Measurements from ENCODE around the gene GRB10. TPM values are rescaled to one million over a fixed set of nuclear protein-coding genes. Genes with fewer than 3 reads are reported as not detected.

Gene GRB10
- total RNA-seq, 2 experiments from 2014 or later: 4.4 TPM

DNA sequence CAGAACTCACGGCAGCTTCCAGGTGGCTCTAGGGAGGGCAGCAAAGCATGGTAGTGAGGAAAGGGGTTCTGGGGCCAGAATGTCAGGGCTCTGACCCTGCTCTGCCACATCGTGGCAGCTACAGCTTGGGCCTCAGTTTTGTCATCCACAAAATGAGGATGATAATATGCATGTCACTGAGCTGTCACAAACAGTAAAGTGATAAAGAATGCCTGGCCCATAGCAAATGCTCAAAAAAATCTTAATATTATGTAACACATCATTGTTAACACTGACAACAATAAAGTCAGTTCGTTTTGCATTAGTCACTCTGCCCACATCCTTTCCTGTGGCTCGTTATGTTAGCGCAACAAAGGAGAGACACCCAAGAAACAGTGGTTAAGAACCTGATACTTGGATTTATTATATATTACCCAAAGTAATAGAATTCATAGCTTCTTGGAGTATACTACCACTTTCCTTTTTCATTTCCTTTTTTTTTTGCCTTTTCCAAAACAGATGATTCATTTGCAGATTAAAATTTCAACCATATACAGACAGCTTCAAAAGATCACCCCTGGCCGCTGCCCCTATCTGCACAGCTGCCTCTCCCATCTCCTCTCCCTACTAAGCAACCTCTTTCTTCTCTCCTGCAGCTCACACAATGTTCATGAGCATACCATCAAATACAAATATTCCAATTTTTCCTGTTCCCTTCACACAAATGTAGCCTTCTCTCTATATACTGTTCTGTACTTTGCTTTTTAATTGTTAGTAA is 172.0 kb downstream of the GRB10 start:
- CTCF ChIA-PET: interaction anchor here (1.0 to 2.3 kb wide), 2 partner anchors 12 to 23 kb away, joined by 3 to 9 read pairs; no protein-coding TSS in a partner anchor
- Mint-ChIP-seq H3K4me3 (no peak overlapping the region), H3K27ac (peak overlapping the region; percentile 80), H3K9me3 (peaks cover 14% of the 10 kb centered on the region), H3K27me3 (peaks cover 7% of the 10 kb centered on the region), H3K4me1 (peaks cover 51% of the 10 kb centered on the region), H3K36me3 (ENCODE audit: low read depth) (peaks cover 16% of the 10 kb centered on the region)
- POLR2A ChIA-PET: no interaction called here
- peak; percentile 78 for DNase-seq

DNA sequence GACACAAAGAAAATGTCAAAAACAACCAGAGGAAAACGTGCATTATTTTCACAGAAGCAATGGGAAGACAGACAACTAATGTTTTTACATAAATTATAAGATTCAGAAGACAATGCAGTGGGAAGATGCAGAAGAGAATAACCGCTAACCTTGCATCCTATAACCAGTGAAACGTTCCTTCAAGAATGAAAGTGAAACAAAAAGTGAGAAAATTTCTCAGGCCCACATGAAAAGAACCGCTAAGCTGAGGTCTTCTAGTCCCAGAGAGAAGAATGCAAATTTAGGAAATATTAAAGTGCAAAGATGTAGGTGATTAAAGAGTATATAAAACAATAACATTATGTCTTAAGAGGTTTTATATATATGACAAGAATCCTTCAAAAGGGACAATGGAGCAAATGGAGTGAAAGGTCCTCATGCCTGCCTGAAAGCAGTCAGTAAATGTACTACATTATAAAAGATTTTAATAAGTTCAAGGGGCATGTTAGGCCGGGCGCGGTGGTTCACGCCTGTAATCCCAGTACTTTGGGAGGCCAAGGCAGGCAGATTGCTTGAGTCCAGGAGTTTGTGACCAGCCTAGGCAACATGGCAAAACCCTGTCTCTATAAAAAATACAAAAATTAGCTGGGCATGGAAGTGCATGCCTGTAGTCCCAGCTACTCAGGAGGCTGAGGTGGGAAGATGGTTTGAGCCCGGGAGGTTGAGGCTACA is 174.3 kb downstream of the GRB10 start:
- H3K27ac Mint-ChIP-seq: peak overlapping the region; percentile 1
- POLR2A ChIA-PET: interaction anchor here (0.6 kb wide), 1 partner anchor 138 kb away, joined by 3 read pairs; no protein-coding TSS in a partner anchor

DNA sequence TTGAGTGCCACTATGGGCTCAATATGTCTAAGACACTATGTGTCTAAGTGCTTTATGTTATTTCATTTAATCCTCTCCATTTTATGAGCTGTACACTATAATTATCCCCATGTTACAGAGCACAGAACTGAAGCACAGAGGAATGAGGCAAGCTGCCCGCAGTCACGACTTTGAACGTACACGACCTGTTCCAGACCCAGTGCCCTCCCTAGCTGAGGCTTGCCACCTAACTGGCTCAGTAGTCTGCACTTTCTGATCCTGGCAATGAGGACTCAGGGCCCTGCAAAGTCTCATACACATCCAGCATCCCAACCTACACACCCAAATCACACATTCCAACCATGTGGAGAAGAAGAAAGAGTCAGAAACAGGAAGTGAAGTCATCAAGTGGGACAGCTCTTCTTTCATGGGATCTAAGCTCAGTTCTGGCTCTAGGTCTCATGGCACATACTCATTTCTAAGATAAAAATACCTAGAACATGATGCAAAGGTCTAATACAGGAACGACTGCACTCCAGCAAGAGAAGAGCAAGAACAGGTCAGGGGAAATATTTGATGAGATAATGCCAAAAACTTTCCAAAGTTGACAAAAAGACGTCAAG is 175.1 kb downstream of the GRB10 start:
- peak overlapping the region; percentile 34 for H3K27ac Mint-ChIP-seq
- peaks cover 38% of the 10 kb centered on the region for H3K4me1 Mint-ChIP-seq
- POLR2A ChIA-PET: no interaction called here
- H3K4me3 Mint-ChIP-seq: no peak overlapping the region
- peaks cover 14% of the 10 kb centered on the region for H3K9me3 Mint-ChIP-seq
- no peak for DNase-seq
- H3K27me3 Mint-ChIP-seq: peaks cover 5% of the 10 kb centered on the region
- H3K36me3 Mint-ChIP-seq (ENCODE audit: low read depth): peaks cover 16% of the 10 kb centered on the region
- CTCF ChIA-PET: interaction anchor here (0.6 to 3.7 kb wide), 4 partner anchors 10 to 499 kb away, joined by 3 to 13 read pairs (median 4); no protein-coding TSS in a partner anchor

More for the DNA sequence above, 174.3 kb downstream of the GRB10 start:
- CTCF ChIA-PET: interaction anchor here (0.6 to 3.7 kb wide), 3 partner anchors 10 to 498 kb away, joined by 3 to 13 read pairs (median 3); no protein-coding TSS in a partner anchor
- Mint-ChIP-seq H3K27me3 (peaks cover 5% of the 10 kb centered on the region), H3K9me3 (peaks cover 14% of the 10 kb centered on the region), H3K4me3 (no peak overlapping the region), H3K4me1 (peaks cover 38% of the 10 kb centered on the region), H3K36me3 (ENCODE audit: low read depth) (peaks cover 16% of the 10 kb centered on the region)
- peak; percentile 43 for DNase-seq

DNA sequence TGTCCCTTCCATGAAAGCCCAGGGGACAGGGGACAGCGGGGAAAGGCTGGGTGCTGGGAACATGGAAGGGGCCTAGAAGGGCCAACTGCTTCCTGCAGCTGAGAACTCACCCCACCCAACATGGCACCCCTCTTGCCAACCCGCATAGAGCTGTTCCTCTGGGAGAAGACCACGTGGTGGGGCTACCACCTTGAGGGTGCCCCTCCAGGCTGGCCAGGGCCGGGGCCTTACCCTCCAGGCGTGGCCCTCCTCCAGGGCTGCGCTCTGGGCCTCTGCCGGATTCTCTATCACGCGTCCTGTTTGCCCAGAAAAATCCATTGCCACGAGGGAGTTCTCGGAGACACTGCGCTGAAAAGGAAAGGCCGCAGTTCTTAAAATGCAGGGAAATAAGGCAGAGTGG is 177.6 kb downstream of the GRB10 start:
- Mint-ChIP-seq H3K4me1 (peaks cover 24% of the 10 kb centered on the region), H3K36me3 (ENCODE audit: low read depth) (peaks cover 16% of the 10 kb centered on the region), H3K4me3 (no peak overlapping the region), H3K27me3 (peaks cover 2% of the 10 kb centered on the region), H3K9me3 (peaks cover 14% of the 10 kb centered on the region), H3K27ac (no peak overlapping the region)
- no peak for DNase-seq
- POLR2A ChIA-PET: no interaction called here
- CTCF ChIA-PET: no interaction called here

DNA sequence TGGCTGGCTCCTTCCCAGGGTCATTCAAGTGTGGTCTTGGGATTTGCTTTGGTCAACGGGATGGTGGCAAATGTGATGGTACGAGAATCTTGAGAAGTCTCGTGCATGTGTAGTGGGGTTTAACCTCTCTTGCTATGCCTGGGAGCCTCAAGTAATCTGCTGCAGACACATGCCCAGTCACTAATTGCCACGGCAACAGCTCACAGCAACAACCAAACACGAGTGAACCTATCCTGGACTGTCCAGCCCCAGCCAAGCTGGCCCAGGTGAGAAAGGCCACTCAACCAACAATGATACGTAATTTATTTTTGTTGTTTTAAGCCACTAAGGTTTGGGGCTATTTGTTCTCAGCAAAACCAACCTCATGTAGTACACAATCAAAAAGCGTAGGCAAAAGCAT is 179.4 kb downstream of the GRB10 start:
- no peak for DNase-seq
- Mint-ChIP-seq H3K27ac (no peak overlapping the region), H3K4me1 (peaks cover 11% of the 10 kb centered on the region), H3K36me3 (ENCODE audit: low read depth) (peaks cover 14% of the 10 kb centered on the region), H3K27me3 (peaks cover 2% of the 10 kb centered on the region), H3K4me3 (no peak overlapping the region), H3K9me3 (peaks cover 13% of the 10 kb centered on the region)
- POLR2A ChIA-PET: no interaction called here
- CTCF ChIA-PET: interaction anchor here (1.4 kb wide), 1 partner anchor 16 kb away, joined by 5 read pairs; no protein-coding TSS in a partner anchor

DNA sequence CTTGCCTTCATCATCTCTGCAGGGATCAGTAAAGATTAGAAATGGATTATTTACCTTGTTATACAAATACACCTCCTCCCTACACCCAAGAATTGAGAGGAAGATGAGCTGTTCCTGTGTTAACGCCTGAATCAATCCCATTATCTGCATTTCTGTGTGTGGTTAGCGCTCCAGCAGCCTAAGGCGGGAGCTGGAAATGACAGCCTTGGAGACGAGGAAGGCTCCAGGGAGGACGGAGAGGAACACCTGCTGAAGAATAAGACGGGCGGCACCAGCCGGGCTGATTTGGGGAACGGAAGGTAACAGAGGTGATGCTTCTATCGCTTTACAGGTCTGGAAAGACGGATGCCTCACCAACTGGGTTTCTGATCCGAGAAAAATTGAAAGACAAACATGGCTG is 183.3 kb downstream of the GRB10 start:
- no peaks in the 10 kb centered on the region for H3K36me3 Mint-ChIP-seq (ENCODE audit: low read depth)
- no peak overlapping the region for H3K4me3 Mint-ChIP-seq
- peaks cover 20% of the 10 kb centered on the region for H3K4me1 Mint-ChIP-seq
- no peak for DNase-seq
- H3K9me3 Mint-ChIP-seq: no peaks in the 10 kb centered on the region
- ChIA-PET POLR2A (no interaction called here), CTCF (interaction anchor here (2.5 to 2.8 kb wide), 2 partner anchors 9 to 10 kb away, joined by 6 to 13 read pairs; no protein-coding TSS in a partner anchor)
- H3K27me3 Mint-ChIP-seq: no peaks in the 10 kb centered on the region
- no peak overlapping the region for H3K27ac Mint-ChIP-seq

DNA sequence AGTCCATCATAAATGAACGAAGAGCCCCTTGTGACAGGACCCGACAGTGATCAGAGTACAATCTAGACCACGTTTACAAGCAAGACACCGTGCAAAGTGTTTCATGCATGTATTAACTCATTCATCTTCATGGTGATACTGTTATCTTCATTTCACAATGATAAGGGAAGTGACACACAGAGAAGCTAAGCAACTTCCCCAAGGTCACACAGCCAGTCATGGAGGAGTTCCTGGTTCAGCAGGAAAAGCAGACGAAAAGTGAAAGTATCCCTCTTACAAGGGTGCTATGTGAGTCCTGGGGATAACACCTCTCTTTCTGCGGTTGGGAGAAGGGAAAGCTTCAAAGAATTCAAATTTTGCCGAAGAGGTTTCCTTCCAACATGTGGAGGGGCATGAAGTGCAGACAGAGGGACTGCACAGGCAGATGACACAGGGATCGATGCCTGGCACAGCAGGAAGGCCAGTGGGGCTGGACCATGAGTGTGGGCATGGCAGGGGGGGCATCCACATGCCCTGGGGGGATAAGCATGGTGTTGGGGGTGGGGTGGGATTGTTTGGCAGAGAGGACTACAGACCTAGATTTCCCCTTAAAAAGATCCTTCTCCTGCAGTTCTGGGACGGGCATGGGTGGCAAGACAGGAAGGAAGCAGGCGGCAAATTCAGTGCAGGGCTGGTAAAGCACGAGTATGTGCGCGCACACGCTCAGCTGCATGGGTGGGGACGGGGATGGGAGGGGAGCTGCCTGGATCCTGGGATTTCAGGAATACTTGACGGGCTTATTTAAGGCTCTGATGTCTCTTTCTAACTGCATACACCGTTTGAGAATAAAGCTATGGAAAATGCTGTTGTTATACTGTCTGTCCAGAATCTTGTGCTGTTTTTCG is 184.0 kb downstream of the GRB10 start:
- Mint-ChIP-seq H3K4me3 (no peak overlapping the region), H3K4me1 (peaks cover 24% of the 10 kb centered on the region), H3K27ac (no peak overlapping the region), H3K36me3 (ENCODE audit: low read depth) (no peaks in the 10 kb centered on the region), H3K27me3 (no peaks in the 10 kb centered on the region), H3K9me3 (no peaks in the 10 kb centered on the region)
- DNase-seq: no peak
- ChIA-PET POLR2A (no interaction called here), CTCF (interaction anchor here (1.1 to 2.8 kb wide), 3 partner anchors 9 to 17 kb away, joined by 4 to 13 read pairs (median 6); no protein-coding TSS in a partner anchor)

DNA sequence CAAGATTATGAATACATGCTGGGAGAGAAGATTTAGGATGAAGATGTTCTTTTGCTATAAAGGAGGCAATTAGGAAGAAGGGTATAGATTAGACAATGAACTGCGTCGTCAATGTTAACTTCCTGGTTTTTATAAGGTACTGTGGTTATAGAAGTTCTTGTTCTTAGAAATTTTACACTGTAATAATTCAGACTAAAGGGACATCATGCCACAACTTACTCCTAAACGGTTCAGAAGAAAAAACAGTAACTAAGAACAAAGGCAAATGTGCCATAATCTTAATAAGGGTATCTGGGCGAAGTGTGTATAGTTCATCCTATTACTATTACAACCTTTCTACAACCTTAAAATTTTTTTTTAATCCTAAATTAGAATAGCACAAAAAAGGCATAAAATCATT is 186.2 kb downstream of the GRB10 start:
- ChIA-PET POLR2A (no interaction called here), CTCF (no interaction called here)
- no peak for DNase-seq
- Mint-ChIP-seq H3K4me3 (no peak overlapping the region), H3K4me1 (peaks cover 24% of the 10 kb centered on the region), H3K27ac (no peak overlapping the region), H3K9me3 (no peaks in the 10 kb centered on the region), H3K36me3 (ENCODE audit: low read depth) (no peaks in the 10 kb centered on the region), H3K27me3 (no peaks in the 10 kb centered on the region)

DNA sequence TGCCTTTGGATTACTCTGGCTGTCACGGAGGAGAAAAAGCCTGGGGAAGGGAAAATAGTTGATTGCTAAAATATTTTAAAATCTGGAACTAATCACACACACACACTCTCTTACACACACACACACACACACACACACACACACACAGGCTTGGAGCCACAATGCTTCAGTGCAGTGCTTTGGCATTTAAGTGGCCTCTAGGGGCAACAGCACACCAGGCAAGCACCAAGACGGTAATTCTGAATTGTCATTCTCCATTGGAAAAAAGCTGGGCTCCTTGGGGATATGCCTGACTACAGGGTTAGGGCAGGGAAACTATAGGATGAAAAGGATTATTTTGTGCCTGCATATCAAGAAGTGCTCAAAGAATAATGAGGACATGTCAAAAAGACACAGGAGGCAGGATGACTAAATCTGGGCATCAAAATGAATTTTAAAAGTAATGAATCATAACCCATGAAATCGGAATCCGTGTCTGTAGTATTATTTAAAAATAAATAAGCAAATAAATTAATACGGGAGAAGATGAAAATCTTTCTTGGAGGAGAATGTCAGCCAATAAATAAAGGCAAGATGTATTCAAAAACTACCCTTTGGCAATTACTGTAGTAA is 187.1 kb downstream of the GRB10 start:
- Mint-ChIP-seq H3K9me3 (no peaks in the 10 kb centered on the region), H3K27ac (no peak overlapping the region), H3K4me3 (no peak overlapping the region), H3K4me1 (peaks cover 23% of the 10 kb centered on the region), H3K36me3 (ENCODE audit: low read depth) (no peaks in the 10 kb centered on the region), H3K27me3 (no peaks in the 10 kb centered on the region)
- POLR2A ChIA-PET: no interaction called here
- CTCF ChIA-PET: interaction anchor here (0.6 to 0.7 kb wide), 4 partner anchors 51 to 728 kb away, joined by 3 to 4 read pairs (median 4); no protein-coding TSS in a partner anchor
- DNase-seq: peak; percentile 25

DNA sequence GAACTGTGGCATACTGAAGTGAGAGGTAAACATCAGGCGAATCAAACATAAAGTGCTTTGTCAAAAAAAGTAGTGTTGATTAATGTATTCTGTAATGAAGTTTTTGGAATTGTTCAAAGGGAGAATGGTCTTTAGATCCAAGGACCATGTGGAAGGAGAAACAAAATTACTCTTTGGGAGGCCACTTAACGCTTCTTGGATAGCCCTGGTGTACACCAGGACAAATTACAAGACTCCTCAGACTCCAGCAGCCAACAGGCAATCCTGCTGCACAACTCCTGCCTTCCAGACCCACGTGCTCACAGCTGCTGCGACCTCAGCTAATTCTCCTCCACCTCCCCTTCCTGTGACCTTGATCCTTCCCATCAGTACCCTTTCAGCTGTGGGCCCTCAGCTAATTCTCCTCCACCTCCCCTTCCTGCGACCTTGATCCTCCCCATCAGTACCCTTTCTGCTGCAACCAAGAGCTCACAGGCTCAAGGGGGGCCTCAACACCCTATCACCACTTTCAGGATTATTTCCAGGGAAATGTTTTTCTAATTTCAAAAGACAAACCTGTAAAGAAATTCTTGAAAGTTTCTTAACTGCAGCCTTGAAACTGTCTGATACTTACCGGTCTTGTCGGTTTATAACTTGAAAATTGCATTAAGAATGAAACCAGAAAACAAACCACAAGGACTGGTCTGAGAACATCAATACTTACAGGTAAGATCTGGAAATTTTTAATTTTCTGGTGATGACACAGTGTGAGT is 187.8 kb downstream of the GRB10 start:
- ChIA-PET CTCF (interaction anchor here (0.6 to 1.8 kb wide), 4 partner anchors 20 to 568 kb away, joined by 3 to 6 read pairs (median 3); no protein-coding TSS in a partner anchor), POLR2A (no interaction called here)
- DNase-seq: no peak
- Mint-ChIP-seq H3K36me3 (ENCODE audit: low read depth) (no peaks in the 10 kb centered on the region), H3K9me3 (no peaks in the 10 kb centered on the region), H3K4me1 (peaks cover 23% of the 10 kb centered on the region), H3K4me3 (no peak overlapping the region), H3K27ac (peak overlapping the region; percentile 55), H3K27me3 (no peaks in the 10 kb centered on the region)

DNA sequence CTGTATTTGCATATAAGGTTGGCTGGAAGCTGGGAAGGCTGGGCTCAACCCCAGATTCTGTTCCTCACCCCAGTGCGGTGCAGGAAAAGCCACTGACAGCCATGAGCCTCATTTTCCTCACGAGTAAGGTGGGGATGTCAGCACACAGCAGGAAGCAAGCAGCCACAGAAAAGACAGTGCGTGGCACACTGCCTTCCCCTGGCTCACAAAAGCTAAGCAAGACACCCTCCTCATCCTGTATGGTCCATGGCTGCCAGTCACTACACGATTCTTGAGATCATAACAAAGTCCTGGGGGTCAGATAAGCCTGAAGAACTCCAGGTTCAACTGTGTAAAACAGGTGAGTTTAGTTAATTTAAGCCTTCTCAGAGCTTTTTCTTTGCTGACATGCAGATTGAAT is 188.6 kb downstream of the GRB10 start:
- CTCF ChIA-PET: interaction anchor here (1.0 to 1.8 kb wide), 4 partner anchors 10 to 568 kb away, joined by 3 to 6 read pairs (median 3); no protein-coding TSS in a partner anchor
- no peak overlapping the region for H3K27ac Mint-ChIP-seq
- DNase-seq: no peak
- H3K4me1 Mint-ChIP-seq: peaks cover 25% of the 10 kb centered on the region
- no peaks in the 10 kb centered on the region for H3K36me3 Mint-ChIP-seq (ENCODE audit: low read depth)
- H3K4me3 Mint-ChIP-seq: no peak overlapping the region
- H3K9me3 Mint-ChIP-seq: no peaks in the 10 kb centered on the region
- no peaks in the 10 kb centered on the region for H3K27me3 Mint-ChIP-seq
- POLR2A ChIA-PET: no interaction called here
